SU-DHL-6 (cell line): ENCODE results near the gene C12orf60.
A peak's percentile ranks its signal among the peaks of the same experiment; 100 is the strongest.
"Not testable (repeated sequence)": the region's sequence is repeated elsewhere in the genome, so short reads cannot be mapped to it uniquely, and the experiment has no call there.

Experiments
- H2AFZ ChIP-seq: fragments of 200-600 bp; sonication (generic); 2 replicates; pipeline ENCODE4 v1.6.1; 2014; ENCODE audit warnings: low read depth, mild to moderate bottlenecking, moderate library complexity, mixed read lengths, antibody characterized with exemption, low read length; ENCODE audit not compliant: severe bottlenecking
- H3F3A ChIP-seq: fragments of 200-600 bp; shearing (Covaris generic); 2 replicates; pipeline ENCODE4 v1.6.0; 2016; ENCODE audit warnings: antibody characterized with exemption, mild to moderate bottlenecking; ENCODE audit not compliant: insufficient read depth
- H3K27ac ChIP-seq: fragments of 200-600 bp; sonication (generic); 2 replicates; pipeline ENCODE4 v1.5.1; 2016; ENCODE audit warnings: low read depth, mild to moderate bottlenecking, low read length, moderate library complexity, mixed read lengths
- H3K27me3 ChIP-seq: fragments of 200-600 bp; sonication (generic), shearing (Covaris generic); 2 replicates; pipeline ENCODE4 v1.6.0; 2014; ENCODE audit warnings: mild to moderate bottlenecking, low read length
- H3K36me3 ChIP-seq: fragments of 200-600 bp; sonication (generic); 2 replicates; pipeline ENCODE4 v1.6.1; 2014; ENCODE audit warnings: mild to moderate bottlenecking, low read length, mixed read lengths
- H3K4me2 ChIP-seq: fragments of 300-600, 200-600 bp; shearing (Covaris generic), sonication (generic); 2 replicates; pipeline ENCODE4 v1.6.0; 2014; ENCODE audit warnings: low read length, low read depth, mild to moderate bottlenecking; ENCODE audit not compliant: poor library complexity, severe bottlenecking
- H3K4me3 ChIP-seq: fragments of 200-600 bp; sonication (generic); 2 replicates; pipeline ENCODE4 v1.5.1; 2014; ENCODE audit warnings: antibody characterized with exemption, low read length, mild to moderate bottlenecking, mixed read lengths; ENCODE audit not compliant: insufficient read depth, poor library complexity, severe bottlenecking
- H3K79me2 ChIP-seq: fragments of 200-600 bp; sonication (generic); 2 replicates; pipeline ENCODE4 v1.6.1; 2014; ENCODE audit warnings: mild to moderate bottlenecking, low read length, moderate library complexity; ENCODE audit not compliant: insufficient read depth
- H3K9ac ChIP-seq: fragments of 200-600 bp; sonication (generic); 2 replicates; pipeline ENCODE4 v1.7.0; 2014; ENCODE audit warnings: mild to moderate bottlenecking, low read length
- H3K9me2 ChIP-seq: fragments of 200-600 bp; sonication (generic); replicated peaks from 2 replicates; pipeline ENCODE4 v1.6.1; 2014; ENCODE audit warnings: low read length; ENCODE audit not compliant: insufficient read depth
- H3K9me3 ChIP-seq: fragments of 200-600 bp; sonication (generic); 2 replicates; pipeline ENCODE4 v1.6.1; 2014; ENCODE audit warnings: low read length, mixed read lengths; ENCODE audit not compliant: insufficient read depth
- H4K20me1 ChIP-seq: fragments of 200-600 bp; sonication (generic); 2 replicates; pipeline ENCODE4 v1.6.1; 2014; ENCODE audit warnings: low read depth, mild to moderate bottlenecking, antibody characterized with exemption, low read length, moderate library complexity, mixed read lengths
- CTCF ChIP-seq: fragments of 200-600 bp; sonication (generic); IDR thresholded peaks from one replicate; pipeline ENCODE4 v1.5.1; 2017; ENCODE audit warnings: antibody characterized with exemption, mild to moderate bottlenecking, low read length, moderate library complexity; ENCODE audit not compliant: insufficient read depth, poor library complexity, severe bottlenecking
- EZH2phosphoT487 ChIP-seq: fragments of 200-600 bp; sonication (generic), shearing (Covaris generic); conservative IDR thresholded peaks from 2 replicates; pipeline ENCODE4 v1.6.1; 2018; ENCODE audit warnings: mild to moderate bottlenecking, antibody characterized with exemption, low read length, moderate library complexity, mixed read lengths

C12orf60 gene

GRCh38 chr12:14803011-14803829, at the start of gene C12orf60, which contains the start of gene WBP11:
Gene C12orf60 (plus strand): TSS chr12:14803670. CDS start chr12:14822936, 19,266 bp downstream.
Gene WBP11 (minus strand): TSS chr12:14803478. CDS start chr12:14801383, 2,095 bp downstream.
- peak within 1 kb of the TSS; percentile 90 for H3K4me3 ChIP-seq
- H3K9ac ChIP-seq = peak within 1 kb of the TSS; percentile 85
- peak within 1 kb of the TSS; percentile 92 for H3K4me2 ChIP-seq
- peak within 1 kb of the TSS; percentile 51 for H3K27ac ChIP-seq
- peaks cover 4% of the 10 kb centered on the region; the same call in 1 of the 2 replicates for H3F3A ChIP-seq
- H2AFZ ChIP-seq = peak within 1 kb of the TSS; percentile 87
- H3K27me3 ChIP-seq = no peaks in the 10 kb centered on the region
- no peak for TF ChIP-seq CTCF
- TF ChIP-seq EZH2phosphoT487 = no peak
- H4K20me1 ChIP-seq = peaks cover 18% of the 10 kb centered on the region
- peaks cover 57% of the 10 kb centered on the region for H3K79me2 ChIP-seq
- H3K9me3 ChIP-seq = no peaks in the 10 kb centered on the region
- H3K36me3 ChIP-seq = peaks cover 17% of the 10 kb centered on the region; the same call in 1 of the 2 replicates
- H3K9me2 ChIP-seq = no peaks in the 10 kb centered on the region

- Histone ChIP-seq H3K79me2 (no peaks in the 10 kb centered on the region), H2AFZ (no peak overlapping the region), H3K27ac (no peak overlapping the region), H3K4me2 (no peak overlapping the region), H3K27me3 (no peaks in the 10 kb centered on the region), H3F3A (no peaks in the 10 kb centered on the region), H3K36me3 (no peaks in the 10 kb centered on the region), H3K9ac (no peak overlapping the region), H3K9me3 (no peaks in the 10 kb centered on the region), H3K4me3 (no peak overlapping the region), H3K9me2 (no peaks in the 10 kb centered on the region), H4K20me1 (no peaks in the 10 kb centered on the region)
- TF ChIP-seq CTCF (no peak), EZH2phosphoT487 (no peak)
Observed at GRCh38 chr12:14756334-14757143, 46.9 kb upstream of the C12orf60 start.

GRCh38 chr12:14759711-14760280, 43.7 kb upstream of the C12orf60 start:
- not testable (repeated sequence) for H3K36me3 ChIP-seq, H3K27ac ChIP-seq, H3F3A ChIP-seq, H3K9ac ChIP-seq, H3K27me3 ChIP-seq, H3K4me2 ChIP-seq, H3K9me3 ChIP-seq, H3K79me2 ChIP-seq, H4K20me1 ChIP-seq, H3K4me3 ChIP-seq, H2AFZ ChIP-seq, H3K9me2 ChIP-seq
